Erythroblast (primary cell): ENCODE measurements around the gene FYN.

ENCODE experiments used
- GATA1 ChIP-seq: IDR thresholded peaks from 2 replicates; pipeline ENCODE4 v1.6.1; 2011; ENCODE audit warnings: low read depth, mild to moderate bottlenecking, control low read depth, low read length, moderate library complexity
- POLR2A ChIP-seq: IDR thresholded peaks from 2 replicates; pipeline ENCODE4 v1.6.1; 2011; ENCODE audit warnings: mild to moderate bottlenecking, low read length

- TF ChIP-seq POLR2A (no peak), GATA1 (no peak)
Measured at GRCh38 chr6:111800259-111800765, 72.9 kb downstream of the FYN start.
